ENCODE measurements around the gene MVB12B. TPM values are rescaled to one million over a fixed set of nuclear protein-coding genes. Genes with fewer than 3 reads are reported as not detected.

MVB12B gene
- total and polyA plus RNA-seq, 2 of the 4 experiments (the other 2 are of a cell fraction): 2.0 to 4.0 TPM

DNA sequence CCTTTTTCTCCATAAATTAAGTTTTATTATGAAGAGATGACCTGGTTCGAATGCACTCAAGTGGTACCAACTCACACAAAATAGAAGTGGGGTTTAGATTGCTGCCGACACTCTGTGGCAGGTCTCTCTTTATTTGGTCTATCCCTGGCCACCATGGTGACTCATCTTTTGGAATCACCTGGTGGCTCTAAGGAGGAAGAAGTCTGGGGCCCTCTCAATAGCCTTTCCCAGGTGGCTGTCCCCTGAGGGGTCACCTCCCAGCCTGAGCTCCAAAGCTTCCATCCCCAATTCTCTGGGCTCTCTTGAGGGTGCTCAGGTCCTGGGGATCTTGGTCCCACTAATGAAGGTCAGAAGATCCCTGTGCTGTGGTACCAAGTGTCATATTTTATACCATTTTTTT lies 136.8 kb downstream of the MVB12B start:
- Histone ChIP-seq H4K8ac (ENCODE audit: low read depth in 2 of 2, low read length in 2 of 2) (no peak overlapping the region), H3K27ac (ENCODE audit: insufficient read depth, low read length) (no peak overlapping the region), H2BK20ac (ENCODE audit: low read depth, low read length) (no peak overlapping the region), H3K27me3 (ENCODE audit: control insufficient read depth, insufficient read depth, low read length) (no peaks in the 10 kb centered on the region), H2AK5ac (ENCODE audit: low read depth, low read length) (no peak overlapping the region), H3K9me1 (ENCODE audit: insufficient read depth, low read length) (peaks cover 3% of the 10 kb centered on the region; the same call in 1 of the 2 replicates), H2BK120ac (ENCODE audit: low read depth, low read length) (no peak overlapping the region), H3K9me3 (ENCODE audit: control insufficient read depth, insufficient read depth, low read length) (no peaks in the 10 kb centered on the region), H3K36me3 (ENCODE audit: control insufficient read depth, insufficient read depth, low read length) (no peaks in the 10 kb centered on the region), H4K5ac (ENCODE audit: low read depth, low read length) (no peak overlapping the region), H3K4ac (ENCODE audit: low read depth, low read length) (no peak overlapping the region), H3K4me1 (ENCODE audit: control insufficient read depth, insufficient read depth, low read length) (peaks cover 5% of the 10 kb centered on the region; the same call in 1 of the 2 replicates), H3K79me1 (ENCODE audit: low read depth in 1 of 2, low read length in 2 of 2) (no peaks in the 10 kb centered on the region), H4K91ac (ENCODE audit: insufficient read depth, low read depth, low read length) (no peak overlapping the region), H3K14ac (replicated peaks; ENCODE audit: low read depth, low read length) (no peak overlapping the region), H3K18ac (ENCODE audit: low read depth, low read length) (no peak overlapping the region), H4K20me1 (ENCODE audit: insufficient read depth, low read length) (no peaks in the 10 kb centered on the region), H3K9ac (ENCODE audit: low read depth, low read length) (no peak overlapping the region), H2AK9ac (replicated peaks; ENCODE audit: low read depth, low read length, poor library complexity) (no peak overlapping the region), H3K4me3 (ENCODE audit: insufficient read depth, low read depth, low read length) (no peak overlapping the region), H2BK15ac (ENCODE audit: low read depth, low read length) (no peak overlapping the region), H2BK5ac (ENCODE audit: low read depth, low read length, poor library complexity, severe bottlenecking) (no peak overlapping the region), H2AFZ (replicated peaks; ENCODE audit: low read length, poor library complexity) (no peak overlapping the region), H3K23ac (ENCODE audit: low read depth, low read length) (no peak overlapping the region), H3K4me2 (ENCODE audit: low read depth, low read length) (no peak overlapping the region), H3K56ac (ENCODE audit: extremely low read depth, insufficient read depth, low read length) (no peak overlapping the region)
- TF ChIP-seq RCOR1 (IDR thresholded peaks at IDR 0.05; ENCODE audit: insufficient replicate concordance, low read length) (no peak), MXI1 (IDR thresholded peaks at IDR 0.05; ENCODE audit: borderline replicate concordance, low read depth, low read length) (no peak), MAZ (IDR thresholded peaks at IDR 0.05; ENCODE audit: borderline replicate concordance, low read depth, low read length) (no peak), RFX5 (IDR thresholded peaks at IDR 0.05; ENCODE audit: low read depth, low read length) (no peak), ELK1 (IDR thresholded peaks at IDR 0.05; ENCODE audit: borderline replicate concordance, low read depth, low read length) (no peak), POLR2A (IDR thresholded peaks at IDR 0.05; ENCODE audit: low read depth, low read length) (no peak), CEBPB (IDR thresholded peaks at IDR 0.05; ENCODE audit: low read depth, low read length) (no peak), USF2 (IDR thresholded peaks at IDR 0.05; ENCODE audit: low read depth, low read length) (no peak), RAD21 (IDR thresholded peaks at IDR 0.05; ENCODE audit: low read length) (no peak), MAFK (IDR thresholded peaks at IDR 0.05; ENCODE audit: low read depth, low read length) (no peak), SMC3 (IDR thresholded peaks at IDR 0.05; ENCODE audit: low read depth, low read length) (no peak), NFE2L2 (IDR thresholded peaks at IDR 0.05; ENCODE audit: low read depth, low read length) (no peak), BHLHE40 (IDR thresholded peaks at IDR 0.05; ENCODE audit: low read depth, low read length) (no peak), CHD1 (IDR thresholded peaks at IDR 0.05; ENCODE audit: low read depth, low read length) (no peak), FOS (IDR thresholded peaks at IDR 0.05; ENCODE audit: low read depth, low read length) (no peak)
- TF ChIP-seq, protein P1, sequence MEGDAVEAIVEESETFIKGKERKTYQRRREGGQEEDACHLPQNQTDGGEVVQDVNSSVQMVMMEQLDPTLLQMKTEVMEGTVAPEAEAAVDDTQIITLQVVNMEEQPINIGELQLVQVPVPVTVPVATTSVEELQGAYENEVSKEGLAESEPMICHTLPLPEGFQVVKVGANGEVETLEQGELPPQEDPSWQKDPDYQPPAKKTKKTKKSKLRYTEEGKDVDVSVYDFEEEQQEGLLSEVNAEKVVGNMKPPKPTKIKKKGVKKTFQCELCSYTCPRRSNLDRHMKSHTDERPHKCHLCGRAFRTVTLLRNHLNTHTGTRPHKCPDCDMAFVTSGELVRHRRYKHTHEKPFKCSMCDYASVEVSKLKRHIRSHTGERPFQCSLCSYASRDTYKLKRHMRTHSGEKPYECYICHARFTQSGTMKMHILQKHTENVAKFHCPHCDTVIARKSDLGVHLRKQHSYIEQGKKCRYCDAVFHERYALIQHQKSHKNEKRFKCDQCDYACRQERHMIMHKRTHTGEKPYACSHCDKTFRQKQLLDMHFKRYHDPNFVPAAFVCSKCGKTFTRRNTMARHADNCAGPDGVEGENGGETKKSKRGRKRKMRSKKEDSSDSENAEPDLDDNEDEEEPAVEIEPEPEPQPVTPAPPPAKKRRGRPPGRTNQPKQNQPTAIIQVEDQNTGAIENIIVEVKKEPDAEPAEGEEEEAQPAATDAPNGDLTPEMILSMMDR (conservative IDR thresholded peaks at IDR 0.05; ENCODE audit: low read depth, low read length): no peak
- in situ Hi-C loops (cut with MboI; ENCODE audit: low sequenced_read_pairs) (no loop called here), dilution Hi-C loops (cut with HindIII; ENCODE audit: low sequenced_read_pairs, unreplicated experiment) (no loop called here), intact Hi-C loops (cut with micrococcal nuclease) (no loop called here)
- POLR2A ChIA-PET (ENCODE audit: unreplicated experiment): no interaction called here
- no peak for DNase-seq
- no peak for ATAC-seq (ENCODE audit: low read depth)
- CTCF ChIA-PET: interaction anchor here (1.7 kb wide), 1 partner anchor 9 kb away, joined by 4 read pairs; no protein-coding TSS in a partner anchor
- BruUV-seq (replicated peaks): no TSS peak
- WGBS, 2 experiments (ENCODE audit: extremely low coverage in 2 of 2, insufficient read length in 1 of 2): no CpG with 5 or more reads among the region's 2 CpGs
